Tibial nerve (tissue), 4 donors: ENCODE measurements around the gene ZBTB40. TPM values are rescaled to one million over a fixed set of nuclear protein-coding genes. Genes with fewer than 3 reads are reported as not detected.

Experiments used
- DNase-seq, 2 donors: peaks; one replicate each; pipeline ENCODE4 v3.0.0-alpha.2; 2019; ENCODE audit warnings: low spot score in 2 of 2
- H3K27ac ChIP-seq, 4 donors: fragments of 200-600 bp; sonication (generic) in 3 of 4; one replicate each; pipeline ENCODE4 v1.5.1; 2017 to 2019; ENCODE audit warnings: mild to moderate bottlenecking in 1 of 4
- H3K27me3 ChIP-seq, 2 donors: fragments of 200-600 bp; sonication (generic) in 1 of 2; one replicate each; pipeline versions ENCODE4 v1.5.1 to v1.6.0; 2017 to 2019
- H3K36me3 ChIP-seq, 3 donors: fragments of 200-600 bp; sonication (generic); one replicate each; pipeline ENCODE4 v1.5.1; 2018 to 2019
- H3K4me1 ChIP-seq, 4 donors: fragments of 200-600 bp; sonication (generic) in 3 of 4; one replicate each; pipeline ENCODE4 v1.5.1; 2017 to 2019
- H3K4me3 ChIP-seq, 4 donors: fragments of 200-600 bp; sonication (generic) in 3 of 4; one replicate each; pipeline ENCODE4 v1.5.1; 2017 to 2019; ENCODE audit warnings: mild to moderate bottlenecking in 1 of 4, moderate library complexity in 1 of 4
- H3K9me3 ChIP-seq, 4 donors: fragments of 200-600 bp; sonication (generic) in 3 of 4; one replicate each; pipeline ENCODE4 v1.5.1; 2017 to 2019
- EP300 ChIP-seq, 2 donors: sonication (generic); formaldehyde crosslinking; IDR thresholded peaks; one replicate each; pipeline ENCODE4 v1.6.1; 2017; ENCODE audit warnings: antibody characterized with exemption in 2 of 2, mild to moderate bottlenecking in 1 of 2
- POLR2A ChIP-seq, 2 donors: fragments of 450-650 bp; IDR thresholded peaks; one replicate each; pipeline ENCODE4 v1.6.1; 2017; ENCODE audit warnings: antibody characterized with exemption in 2 of 2, mild to moderate bottlenecking in 2 of 2, moderate library complexity in 2 of 2
- WGBS, 2 donors: methylation state at CpG; one replicate each; pipeline ENCODE4 v1.1.5; 2018; 5-methylcytosine and 5-hydroxymethylcytosine counted together
- total RNA-seq, 4 donors: library from RNA; depleted of rRNA; stranded (reverse); fragments of >200 nt; gene quantifications; one replicate each; pipeline ENCODE4 v1.1.0, GENCODE V29; 2016
- TF ChIP-seq, protein P1 (sequence below), 5 experiments: fragments of 200-600 bp in 3 of 5; fragments of 450-650 bp in 2 of 5; sonication (generic) in 3 of 5; IDR thresholded peaks; one replicate each; pipeline ENCODE4 v1.5.1; 2016 to 2019; ENCODE audit warnings: antibody characterized with exemption in 5 of 5, mild to moderate bottlenecking in 3 of 5, moderate library complexity in 2 of 5

Gene ZBTB40
- total RNA-seq, 4 donors from 2014 or later = 17.8 to 21.2 (median 18.2) TPM

DNA sequence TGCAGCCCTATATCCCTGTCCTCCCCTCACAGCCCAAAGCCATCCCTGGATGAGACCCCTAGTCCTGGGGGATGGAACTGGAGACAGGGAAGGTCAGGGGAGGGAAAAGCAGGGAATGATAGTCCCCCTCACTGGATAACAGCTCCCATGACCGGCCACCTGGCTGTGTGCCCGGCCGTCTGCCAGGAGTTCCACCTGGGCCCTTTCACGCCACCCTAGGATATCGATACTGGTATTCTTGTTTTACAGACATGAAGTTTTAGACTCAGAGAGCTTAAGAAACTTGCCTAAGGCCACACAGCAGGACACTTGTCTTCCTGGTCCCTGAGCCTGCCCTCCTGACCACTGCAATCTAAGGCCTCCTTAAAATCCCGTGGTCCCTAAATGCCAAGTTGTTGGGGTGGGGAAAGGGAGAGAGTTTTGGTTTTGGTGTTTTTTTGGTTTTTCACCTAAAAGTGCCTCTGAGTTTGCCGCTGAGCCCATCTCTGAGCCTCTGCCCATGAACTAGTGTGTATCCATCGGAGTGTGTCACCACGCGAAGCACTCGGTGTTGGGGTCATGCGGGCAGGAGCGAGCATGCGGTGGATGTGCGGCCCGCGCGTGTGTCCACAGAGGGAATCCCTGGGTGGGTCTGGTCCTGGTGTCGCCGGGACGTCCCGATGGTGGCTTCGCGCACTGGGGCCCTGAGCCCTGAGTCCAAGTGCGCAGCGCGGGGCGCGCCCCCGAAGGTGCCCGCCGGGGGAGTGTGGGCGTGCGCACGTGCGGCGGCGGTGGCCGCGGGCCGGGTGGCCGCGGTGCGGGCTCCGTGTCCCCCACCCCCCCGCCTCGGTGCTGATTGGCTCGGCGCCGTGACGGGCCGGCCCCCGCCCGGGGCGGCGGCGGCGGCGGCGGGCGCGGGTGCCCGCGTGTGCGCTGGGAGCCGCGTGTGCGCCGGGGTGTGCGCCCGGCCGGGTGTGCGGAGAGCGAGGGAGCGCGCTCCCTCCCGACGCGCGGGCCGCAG lies 111.2 kb downstream of the ZBTB40 start, which contains the start of gene EPHA8:
EPHA8 (plus strand) TSS at position 906 of the 1,000 bp plus-strand sequence. CDS start 147 bp downstream, outside the sequence.
- Histone ChIP-seq H3K27ac (no peak within 1 kb of the TSS), H3K27me3 (peaks cover 0 to 90% of the 10 kb centered on the region in 2 donors), H3K36me3 (no peaks in the 10 kb centered on the region), H3K4me3 (no peak within 1 kb of the TSS), H3K9me3 (no peaks in the 10 kb centered on the region), H3K4me1 (peaks cover 0 to 13% (median 0%) of the 10 kb centered on the region in 4 donors)
- WGBS, 2 donors = 9 to 37% methylated on average over 11 to 54 of the region's 81 CpGs
- no peak for TF ChIP-seq POLR2A (IDR thresholded peaks at IDR 0.05)
- TF ChIP-seq EP300 (IDR thresholded peaks at IDR 0.05) = no peak
- TF ChIP-seq, protein P1, sequence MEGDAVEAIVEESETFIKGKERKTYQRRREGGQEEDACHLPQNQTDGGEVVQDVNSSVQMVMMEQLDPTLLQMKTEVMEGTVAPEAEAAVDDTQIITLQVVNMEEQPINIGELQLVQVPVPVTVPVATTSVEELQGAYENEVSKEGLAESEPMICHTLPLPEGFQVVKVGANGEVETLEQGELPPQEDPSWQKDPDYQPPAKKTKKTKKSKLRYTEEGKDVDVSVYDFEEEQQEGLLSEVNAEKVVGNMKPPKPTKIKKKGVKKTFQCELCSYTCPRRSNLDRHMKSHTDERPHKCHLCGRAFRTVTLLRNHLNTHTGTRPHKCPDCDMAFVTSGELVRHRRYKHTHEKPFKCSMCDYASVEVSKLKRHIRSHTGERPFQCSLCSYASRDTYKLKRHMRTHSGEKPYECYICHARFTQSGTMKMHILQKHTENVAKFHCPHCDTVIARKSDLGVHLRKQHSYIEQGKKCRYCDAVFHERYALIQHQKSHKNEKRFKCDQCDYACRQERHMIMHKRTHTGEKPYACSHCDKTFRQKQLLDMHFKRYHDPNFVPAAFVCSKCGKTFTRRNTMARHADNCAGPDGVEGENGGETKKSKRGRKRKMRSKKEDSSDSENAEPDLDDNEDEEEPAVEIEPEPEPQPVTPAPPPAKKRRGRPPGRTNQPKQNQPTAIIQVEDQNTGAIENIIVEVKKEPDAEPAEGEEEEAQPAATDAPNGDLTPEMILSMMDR (IDR thresholded peaks at IDR 0.05) = no peak
- no peak for DNase-seq

DNA sequence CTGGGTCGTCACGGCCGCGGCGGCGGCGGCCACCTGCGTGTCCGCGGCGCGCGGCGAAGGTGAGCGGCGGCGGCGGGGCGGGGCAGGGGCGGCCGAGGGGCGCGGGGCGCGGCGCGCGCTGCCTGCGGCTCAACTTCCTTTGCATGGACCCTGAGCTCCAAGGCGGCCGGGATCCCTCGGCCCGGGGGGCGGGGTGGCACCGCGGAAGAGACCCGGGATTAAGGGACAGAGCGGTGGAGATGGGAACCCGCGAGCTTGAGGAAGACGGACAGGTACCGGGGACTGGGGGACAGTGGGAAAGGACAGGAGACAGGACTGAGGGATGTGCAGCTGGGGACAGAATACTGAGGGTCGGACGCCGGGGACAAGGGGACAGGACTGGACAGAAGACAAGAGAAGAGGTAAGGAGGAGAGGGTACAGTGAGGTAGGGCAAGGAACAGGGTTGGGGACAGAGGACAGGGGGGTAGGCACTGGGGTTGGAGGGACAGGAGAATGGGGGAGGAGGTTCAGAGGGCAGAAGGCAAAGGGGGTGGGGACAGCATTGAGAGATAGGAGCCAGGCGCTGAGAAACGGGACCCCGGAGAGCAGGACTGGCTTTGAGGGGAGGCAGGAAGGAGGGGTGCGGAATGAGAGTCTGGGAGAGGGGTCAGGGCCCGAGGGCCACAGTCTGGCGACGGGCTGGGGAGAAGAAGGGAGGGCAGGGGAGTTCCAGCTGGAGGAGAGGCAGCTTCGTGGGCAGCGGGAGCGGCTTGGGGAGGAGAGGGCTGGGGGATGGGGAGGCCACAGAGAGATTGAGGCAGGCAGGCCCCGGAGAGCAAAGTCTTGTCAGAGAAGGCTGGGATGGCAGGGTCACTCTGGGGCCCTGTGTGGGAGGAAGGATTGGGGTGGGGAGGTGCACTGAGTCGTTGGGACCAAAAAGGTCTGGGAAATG lies 112.3 kb downstream of the ZBTB40 start:
- peaks cover 0 to 87% of the 10 kb centered on the region in 2 donors for H3K27me3 ChIP-seq
- H3K9me3 ChIP-seq = no peaks in the 10 kb centered on the region
- DNase-seq = no peak
- 5 to 9% methylated on average over 27 to 28 of the region's 57 CpGs for WGBS, 2 donors
- no peak overlapping the region for H3K4me3 ChIP-seq
- no peak overlapping the region for H3K27ac ChIP-seq
- H3K36me3 ChIP-seq = no peaks in the 10 kb centered on the region
- peaks cover 0 to 13% (median 0%) of the 10 kb centered on the region in 4 donors for H3K4me1 ChIP-seq
- TF ChIP-seq EP300 (IDR thresholded peaks at IDR 0.05) (no peak), POLR2A (IDR thresholded peaks at IDR 0.05) (no peak)
- TF ChIP-seq, protein P1 (IDR thresholded peaks at IDR 0.05) = no peak

DNA sequence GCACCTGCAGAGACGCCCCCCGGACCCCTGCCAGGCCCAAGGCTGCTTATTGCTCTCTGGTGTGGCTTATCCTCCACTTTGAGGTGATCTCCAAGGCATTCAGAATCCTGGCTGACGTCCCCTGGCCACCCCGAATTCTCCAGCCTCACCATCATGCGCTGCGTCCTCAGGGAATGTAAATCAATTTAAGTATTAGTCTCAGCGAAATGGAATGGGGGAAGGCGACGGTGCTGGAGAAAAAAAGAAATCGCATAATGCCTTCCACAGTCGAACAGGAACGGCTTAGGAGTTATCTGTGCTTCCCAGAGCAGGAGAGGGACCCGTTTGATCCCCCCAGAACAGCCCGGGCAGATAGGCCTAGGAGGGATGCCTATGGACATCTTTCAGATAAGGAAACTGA lies 114.5 kb downstream of the ZBTB40 start:
- H3K27me3 ChIP-seq = peaks cover 0 to 73% of the 10 kb centered on the region in 2 donors
- WGBS, 2 donors = 71 to 79% methylated on average over 14 of the region's 14 CpGs
- H3K9me3 ChIP-seq = no peaks in the 10 kb centered on the region
- TF ChIP-seq, protein P1 (IDR thresholded peaks at IDR 0.05) = no peak
- TF ChIP-seq EP300 (IDR thresholded peaks at IDR 0.05) (no peak), POLR2A (IDR thresholded peaks at IDR 0.05) (no peak)
- H3K27ac ChIP-seq = no peak overlapping the region
- H3K36me3 ChIP-seq = no peaks in the 10 kb centered on the region
- no peak overlapping the region for H3K4me3 ChIP-seq
- peaks cover 0 to 13% (median 0%) of the 10 kb centered on the region in 4 donors for H3K4me1 ChIP-seq
- DNase-seq = no peak

DNA sequence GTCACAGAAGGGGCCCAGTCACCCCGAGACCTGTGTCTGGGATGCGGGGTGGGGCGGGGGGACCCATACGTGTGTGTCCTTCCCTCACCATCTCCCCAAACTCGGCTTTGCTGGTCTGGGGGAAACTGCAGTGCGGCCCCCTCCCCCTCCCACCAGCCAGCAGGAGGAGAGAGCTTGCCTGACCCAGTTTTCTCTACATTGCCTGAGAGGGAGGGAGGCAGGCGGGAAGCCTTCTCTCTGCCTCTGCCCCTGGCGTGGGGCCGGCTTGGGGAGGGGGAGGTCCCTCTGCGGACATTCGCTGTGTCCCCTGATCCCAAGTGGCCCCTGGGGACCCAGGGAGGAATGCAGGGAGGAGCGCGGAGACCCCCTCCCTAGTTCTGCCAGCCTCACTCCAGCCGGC lies 115.5 kb downstream of the ZBTB40 start:
- H3K27me3 ChIP-seq = peaks cover 0 to 72% of the 10 kb centered on the region in 2 donors

More for the DNA sequence above, 115.5 kb downstream of the ZBTB40 start:
- Histone ChIP-seq H3K4me1 (peaks cover 0 to 13% (median 0%) of the 10 kb centered on the region in 4 donors), H3K36me3 (no peaks in the 10 kb centered on the region), H3K4me3 (no peak overlapping the region), H3K27ac (no peak overlapping the region), H3K9me3 (no peaks in the 10 kb centered on the region)
- no peak for DNase-seq
- WGBS, 2 donors = 30 to 53% methylated on average over 9 to 11 of the region's 14 CpGs
- TF ChIP-seq EP300 (IDR thresholded peaks at IDR 0.05) (no peak), POLR2A (IDR thresholded peaks at IDR 0.05) (no peak)
- TF ChIP-seq, protein P1 (IDR thresholded peaks at IDR 0.05) = no peak
